MG63 (cell line): Measurements from ENCODE around the gene KRI1. TPM values are rescaled to one million over a fixed set of nuclear protein-coding genes. Genes with fewer than 3 reads are reported as not detected.

Experiments
- DNase-seq: peaks from one replicate; pipeline ENCODE4 v3.0.0-alpha.2; 2020
- H3K27me3 ChIP-seq: fragments of 250-450 bp; sonication (Bioruptor Pico); 2 replicates; pipeline ENCODE4 v1.5.1; 2020; ENCODE audit warnings: mild to moderate bottlenecking, moderate library complexity
- H3K36me3 ChIP-seq: fragments of 250-450 bp; sonication (Bioruptor Pico); 2 replicates; pipeline ENCODE4 v1.5.1; 2020; ENCODE audit warnings: mild to moderate bottlenecking, moderate library complexity
- H3K4me3 ChIP-seq: fragments of 250-450 bp; sonication (Bioruptor Pico); 2 replicates; pipeline ENCODE4 v1.5.1; 2020; ENCODE audit warnings: mild to moderate bottlenecking, moderate library complexity
- H3K9me3 ChIP-seq: fragments of 250-450 bp; sonication (Bioruptor Pico); 2 replicates; pipeline ENCODE4 v1.5.1; 2020; ENCODE audit warnings: mild to moderate bottlenecking, moderate library complexity
- total RNA-seq: library from RNA; depleted of rRNA; stranded (reverse); fragments of >200 nt; shearing (Covaris generic); gene quantifications from 2 replicates; pipeline ENCODE4 v1.2.3, GENCODE V29; 2014; ENCODE audit warnings: low replicate concordance; rRNA removed

The KRI1 gene
- total RNA-seq = 31.7 and 43.3 TPM in 2 replicates

DNA sequence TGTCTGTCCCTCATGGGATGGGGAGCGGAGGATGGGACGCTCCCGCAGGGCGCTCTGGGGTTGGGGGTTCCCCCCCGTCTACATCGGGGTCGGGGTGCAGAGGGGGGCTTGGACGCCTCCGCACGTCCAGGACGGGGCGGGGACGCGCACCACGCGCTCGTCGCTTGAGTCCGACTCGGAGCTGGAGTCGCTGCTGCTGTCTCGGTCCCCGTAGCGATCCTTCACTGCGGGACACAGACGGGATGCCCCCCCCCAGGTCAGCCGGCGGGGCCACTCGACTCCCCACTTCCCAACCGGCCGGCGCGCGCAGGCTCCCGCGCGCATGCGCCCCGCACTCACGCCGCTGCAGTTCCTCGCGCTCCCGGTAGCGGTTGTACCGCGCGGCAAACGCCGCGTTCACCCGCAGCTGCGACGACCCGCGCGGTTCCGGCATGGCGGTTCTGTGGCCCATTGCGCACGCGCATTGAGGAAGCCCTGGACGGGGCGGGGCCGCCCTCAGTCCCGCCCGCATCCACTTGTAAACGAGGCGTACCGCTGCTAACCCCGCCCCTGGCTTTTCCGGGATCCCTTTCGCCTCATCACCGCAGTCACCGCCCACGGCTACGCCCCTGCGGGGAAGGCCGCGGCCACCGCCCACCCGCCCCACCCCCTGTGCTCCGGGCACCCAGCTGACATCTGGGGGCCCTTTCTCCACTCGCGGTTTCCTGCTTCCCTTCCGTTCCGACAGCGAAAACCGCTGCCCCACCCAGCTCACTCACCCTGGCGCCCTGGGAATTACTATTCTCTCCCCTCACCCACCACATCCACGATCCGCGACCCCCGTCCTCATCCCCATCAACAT is at the start of gene KRI1:
Gene KRI1 (minus strand): TSS at position 444 of the 841 bp plus-strand sequence. CDS start 11 bp downstream, at position 433.
- Histone ChIP-seq H3K4me3 (peak within 1 kb of the TSS; percentile 79), H3K9me3 (no peaks in the 10 kb centered on the region)
- DNase-seq = peak; percentile 99

DNA sequence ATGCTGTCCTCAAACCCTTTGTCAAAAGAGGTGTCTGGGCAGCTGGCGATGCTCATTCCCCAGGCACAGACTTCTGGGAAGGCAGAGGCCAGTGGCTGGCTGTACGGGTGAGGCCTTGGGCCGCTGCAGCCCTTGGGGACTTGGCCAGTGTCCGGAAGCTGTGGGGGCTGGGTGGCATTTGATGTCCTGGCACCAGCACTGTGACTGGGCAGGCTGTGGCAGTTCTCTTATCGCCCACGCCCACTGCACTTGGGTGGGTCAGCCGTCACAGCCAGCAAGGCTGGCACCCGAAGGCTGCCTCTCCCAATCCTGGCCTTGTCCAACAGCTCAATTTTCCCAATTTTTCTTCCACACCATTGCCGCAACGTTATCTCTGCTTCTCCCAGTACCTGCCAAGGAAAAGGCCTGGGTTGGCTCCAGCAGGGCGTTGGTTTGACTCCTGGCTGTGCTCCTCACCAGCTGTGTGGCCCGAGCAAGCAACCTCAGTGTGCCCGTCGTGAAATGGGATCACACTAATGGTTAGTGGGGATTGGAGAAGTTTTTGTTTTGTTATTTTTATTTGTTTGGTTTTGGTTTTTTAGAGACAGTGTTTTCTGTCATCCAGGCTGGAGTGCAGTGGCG is 46.8 kb upstream of the KRI1 start:
- Histone ChIP-seq H3K36me3 (no peaks in the 10 kb centered on the region), H3K4me3 (no peak overlapping the region), H3K27me3 (no peaks in the 10 kb centered on the region), H3K9me3 (no peaks in the 10 kb centered on the region)
- DNase-seq = no peak

More for the DNA sequence above, at the start of gene KRI1:
- H3K36me3 ChIP-seq = peaks cover 45% of the 10 kb centered on the region
- H3K27me3 ChIP-seq = no peaks in the 10 kb centered on the region

DNA sequence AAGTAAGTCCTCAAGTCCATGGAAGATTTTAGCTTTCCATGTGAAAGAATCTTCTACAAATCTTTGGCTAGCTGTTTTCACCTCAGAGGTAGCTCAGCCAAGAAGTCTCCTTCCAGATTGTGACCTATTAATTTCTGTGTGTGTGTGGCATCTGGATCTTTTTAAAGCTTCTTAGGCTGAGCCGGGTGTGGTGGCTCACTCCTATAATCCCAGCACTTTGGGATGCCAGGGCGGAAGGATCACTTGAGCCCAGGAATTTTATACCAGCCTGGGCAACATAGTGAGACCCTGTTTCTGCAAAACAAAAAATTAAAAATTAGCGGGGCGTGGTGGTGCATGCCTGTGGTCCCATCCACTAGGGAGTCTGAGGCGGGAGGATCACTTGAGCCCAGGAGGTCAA is 46.1 kb upstream of the KRI1 start:
- Histone ChIP-seq H3K4me3 (no peak overlapping the region), H3K9me3 (no peaks in the 10 kb centered on the region)

DNA sequence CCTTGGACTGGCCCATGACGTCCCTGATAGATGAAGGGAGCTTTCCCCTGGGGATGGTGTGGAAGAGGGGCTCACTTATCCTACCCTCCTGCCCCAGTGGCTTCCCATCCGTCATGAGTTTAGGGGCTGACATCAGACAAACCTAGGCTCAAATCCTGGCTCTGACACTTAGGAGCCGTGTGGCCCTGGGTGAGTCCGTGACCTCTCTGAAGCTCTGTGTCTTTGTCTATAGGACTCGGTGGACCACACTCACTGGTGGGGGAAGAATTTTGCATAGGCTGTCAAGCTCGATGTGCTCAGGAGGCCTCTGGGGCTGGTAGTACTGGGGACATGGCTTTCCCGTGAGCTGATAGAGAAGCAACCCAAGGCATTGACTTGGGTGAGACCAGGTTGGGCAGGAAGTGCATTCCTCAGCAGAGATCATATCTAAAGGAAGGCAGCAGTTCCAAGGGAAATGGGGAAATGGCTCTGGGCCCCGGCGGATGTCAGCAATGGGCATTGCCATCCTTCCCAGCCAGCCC is 38.7 kb upstream of the KRI1 start:
- DNase-seq = no peak
- H3K27me3 ChIP-seq = peaks cover 16% of the 10 kb centered on the region
- H3K4me3 ChIP-seq = no peak overlapping the region
- no peaks in the 10 kb centered on the region for H3K36me3 ChIP-seq
- H3K9me3 ChIP-seq = no peaks in the 10 kb centered on the region

More for the DNA sequence above, 46.1 kb upstream of the KRI1 start:
- no peak for DNase-seq
- Histone ChIP-seq H3K36me3 (no peaks in the 10 kb centered on the region), H3K27me3 (no peaks in the 10 kb centered on the region)

DNA sequence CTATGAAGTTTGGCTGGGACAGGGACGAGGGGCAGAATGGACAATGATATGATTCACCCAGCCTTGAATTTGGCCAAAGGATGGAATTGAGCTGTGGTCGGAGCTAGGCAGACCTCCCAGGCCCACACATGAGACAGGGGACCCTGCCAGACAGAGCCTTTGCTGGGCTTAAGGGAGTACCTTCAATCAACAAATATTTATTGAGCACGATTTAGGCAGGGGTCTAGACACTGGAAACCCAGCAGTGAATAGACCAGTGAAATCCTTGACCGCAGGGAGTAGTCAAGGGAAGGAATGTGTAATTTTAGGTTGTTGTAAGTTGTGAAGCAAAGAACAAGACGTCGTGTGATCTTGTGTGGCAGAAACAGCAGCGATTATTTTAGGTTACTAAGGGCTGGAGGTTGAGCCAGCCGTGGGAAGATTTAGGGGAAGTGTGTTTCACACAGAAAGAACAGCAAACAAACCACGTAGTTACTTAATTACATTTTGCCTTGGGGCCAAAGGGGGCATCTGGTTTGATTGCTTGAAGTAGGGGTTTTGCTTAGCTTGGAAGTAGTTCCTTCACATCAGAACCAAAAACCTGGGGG is 38.2 kb upstream of the KRI1 start:
- H3K27me3 ChIP-seq = peaks cover 20% of the 10 kb centered on the region
- no peaks in the 10 kb centered on the region for H3K36me3 ChIP-seq
- no peaks in the 10 kb centered on the region for H3K9me3 ChIP-seq
- DNase-seq = no peak
- H3K4me3 ChIP-seq = no peak overlapping the region

DNA sequence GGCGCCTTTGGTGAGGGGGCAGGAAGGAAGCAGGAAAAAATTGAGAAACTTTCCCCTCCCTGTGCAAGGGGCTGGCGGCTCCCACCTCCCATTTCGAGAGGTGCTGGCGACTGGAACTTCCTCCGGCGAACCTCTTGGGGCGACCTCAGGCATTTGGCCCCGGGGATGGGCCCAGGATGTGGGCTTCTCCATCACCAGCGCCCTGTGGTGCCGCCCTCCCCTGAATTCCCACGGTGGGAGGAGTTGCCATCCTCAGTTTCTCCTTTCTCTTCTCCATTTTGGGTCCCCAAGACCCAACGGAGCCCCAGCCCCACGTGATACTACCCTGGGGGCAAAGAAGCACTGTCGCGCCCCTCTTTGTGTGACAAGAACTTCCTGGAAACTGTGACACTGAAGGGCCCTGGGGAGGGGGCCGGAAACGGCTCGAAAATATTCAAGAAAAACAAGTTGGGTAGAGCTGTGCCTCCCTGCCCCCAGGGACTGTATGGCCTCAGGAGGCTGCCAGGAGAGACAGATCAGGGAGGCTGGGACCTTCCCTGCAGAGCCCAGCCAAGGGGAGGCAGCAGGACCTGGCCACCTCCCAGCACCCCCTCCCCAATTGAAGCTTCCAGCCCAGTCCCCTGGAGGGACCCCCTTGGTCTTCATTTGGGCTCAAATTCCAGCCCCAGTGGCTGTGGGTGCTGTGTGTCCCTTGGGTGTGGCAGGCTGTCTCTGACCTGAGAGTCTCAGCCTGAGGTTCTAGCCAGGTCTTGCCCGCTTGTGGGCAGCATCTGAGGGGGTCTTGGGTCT is 37.5 kb upstream of the KRI1 start:
- no peak for DNase-seq

DNA sequence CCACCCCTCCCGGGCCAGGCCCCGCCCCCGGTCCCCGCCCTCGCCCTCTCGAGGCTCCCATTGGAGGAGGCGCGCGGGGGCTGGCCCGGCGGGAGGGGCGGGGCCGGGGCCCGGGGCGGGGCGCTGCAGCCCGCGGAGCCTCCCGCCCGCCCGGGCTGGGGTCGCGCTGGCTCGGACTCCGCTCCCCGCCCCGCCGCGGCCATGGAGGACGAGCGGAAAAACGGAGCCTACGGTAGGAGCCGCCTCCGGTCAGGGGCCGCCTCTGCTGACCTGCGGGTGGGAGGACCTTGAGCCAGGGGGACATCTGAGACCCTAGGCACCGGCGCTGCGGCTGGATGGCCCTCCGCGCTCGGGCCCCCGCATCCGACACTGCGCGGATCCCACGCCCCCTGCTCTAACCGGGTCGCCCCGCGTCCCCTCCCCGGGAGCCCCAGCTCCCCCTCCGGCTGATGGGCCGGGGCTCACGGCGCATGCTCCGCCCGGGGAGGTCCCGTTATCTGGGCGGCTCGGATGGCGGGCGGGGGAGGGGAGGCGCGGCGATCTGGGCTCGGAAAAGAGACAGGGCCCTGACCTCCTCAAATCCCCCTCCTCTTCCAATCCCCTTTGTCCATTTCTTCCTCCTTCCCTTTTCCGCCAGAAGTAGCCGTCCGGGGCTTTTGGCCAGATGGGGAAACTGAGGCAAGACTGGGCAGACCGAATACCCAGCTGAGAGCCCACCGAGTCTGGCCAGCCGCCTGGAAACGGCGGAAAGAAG is 36.7 kb upstream of the KRI1 start:
- peak; percentile 73 for DNase-seq
- H3K4me3 ChIP-seq = peak overlapping the region; percentile 66
- H3K27me3 ChIP-seq = peaks cover 31% of the 10 kb centered on the region
- no peaks in the 10 kb centered on the region for H3K9me3 ChIP-seq
- H3K36me3 ChIP-seq = no peaks in the 10 kb centered on the region

More for the DNA sequence above, 37.5 kb upstream of the KRI1 start:
- Histone ChIP-seq H3K4me3 (peak overlapping the region; percentile 66), H3K27me3 (peaks cover 24% of the 10 kb centered on the region), H3K36me3 (no peaks in the 10 kb centered on the region), H3K9me3 (no peaks in the 10 kb centered on the region)

DNA sequence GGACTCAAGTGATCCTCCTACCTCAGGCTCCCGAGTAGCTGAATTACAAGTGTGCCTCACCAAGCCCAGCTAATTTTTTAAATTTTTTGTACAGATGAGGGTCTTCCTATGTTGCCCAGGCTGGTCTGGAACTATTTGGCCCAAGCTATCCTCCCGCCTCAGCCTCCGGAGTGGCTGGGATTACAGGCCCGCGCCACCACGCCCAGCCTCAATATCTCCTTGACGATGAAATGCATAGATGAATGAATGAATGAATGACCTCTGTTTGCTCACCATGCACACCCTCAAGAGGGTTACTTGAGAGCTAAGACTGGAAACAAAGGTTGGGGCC is 36.2 kb upstream of the KRI1 start:
- no peak for DNase-seq
- peaks cover 32% of the 10 kb centered on the region for H3K27me3 ChIP-seq
- H3K9me3 ChIP-seq = no peaks in the 10 kb centered on the region
- peak overlapping the region; percentile 12; the same call in 1 of the 2 replicates for H3K4me3 ChIP-seq
- no peaks in the 10 kb centered on the region for H3K36me3 ChIP-seq

DNA sequence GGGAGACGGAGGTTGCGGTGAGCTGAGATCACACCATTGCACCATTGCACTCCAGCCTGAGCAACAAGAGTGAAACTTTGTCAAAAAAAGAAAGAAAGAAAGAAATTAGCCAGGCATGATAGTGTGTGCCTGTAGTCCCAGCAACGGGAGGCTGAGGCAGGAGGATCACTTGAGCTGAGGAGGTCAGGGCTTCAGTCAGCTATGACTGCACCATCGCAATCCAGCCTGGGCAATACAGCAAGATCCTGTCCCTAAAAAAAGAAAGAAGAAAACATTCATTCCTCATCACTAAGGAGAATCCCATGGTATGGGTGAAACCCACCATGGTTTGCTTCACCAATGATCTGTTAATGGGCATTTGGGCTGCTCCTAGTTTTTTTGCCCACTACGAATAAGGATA is 34.3 kb upstream of the KRI1 start:
- Histone ChIP-seq H3K36me3 (no peaks in the 10 kb centered on the region), H3K4me3 (no peak overlapping the region), H3K9me3 (no peaks in the 10 kb centered on the region)

DNA sequence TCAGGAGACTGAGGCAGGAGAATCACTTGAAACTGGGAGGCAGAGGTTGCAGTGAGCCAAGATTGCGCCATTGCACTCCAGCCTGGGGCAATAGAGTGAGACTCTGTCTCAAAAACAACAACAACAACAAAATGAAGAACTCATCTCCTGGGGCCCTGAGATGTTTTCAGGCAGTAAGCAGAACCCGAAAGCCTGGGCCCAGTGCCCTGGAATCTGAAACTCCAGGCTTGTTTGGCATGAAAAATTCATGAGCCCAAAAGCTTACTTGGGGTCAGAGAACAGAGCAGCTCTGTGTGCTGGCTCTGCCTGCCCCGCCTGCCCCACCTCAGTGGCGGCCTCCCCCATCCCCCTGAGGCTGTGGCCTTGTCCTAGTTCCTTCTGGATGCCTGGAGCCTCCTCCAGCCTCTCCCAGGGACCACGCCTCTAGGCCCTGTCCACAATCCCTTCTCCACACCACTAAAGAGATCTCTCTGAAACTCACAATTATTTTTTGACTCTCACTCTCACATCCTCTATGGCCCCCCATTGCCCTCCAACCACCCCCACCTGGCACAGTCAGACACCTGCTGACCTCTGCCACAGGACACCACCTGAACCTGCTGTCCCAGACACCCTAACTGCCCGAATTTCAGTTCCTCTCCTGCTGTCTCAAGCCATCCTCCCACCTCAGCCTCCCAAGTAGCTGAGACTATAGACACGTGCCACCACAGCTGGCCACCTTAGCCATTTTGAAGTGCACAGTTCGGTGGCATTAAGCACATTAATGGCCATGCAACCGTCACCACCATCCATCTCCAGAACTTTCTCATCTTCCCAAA is 28.2 kb upstream of the KRI1 start:
- Histone ChIP-seq H3K27me3 (peaks cover 18% of the 10 kb centered on the region), H3K4me3 (no peak overlapping the region), H3K9me3 (no peaks in the 10 kb centered on the region), H3K36me3 (no peaks in the 10 kb centered on the region)
- no peak for DNase-seq

More for the DNA sequence above, 34.3 kb upstream of the KRI1 start:
- H3K27me3 ChIP-seq = peaks cover 38% of the 10 kb centered on the region
- DNase-seq = no peak

DNA sequence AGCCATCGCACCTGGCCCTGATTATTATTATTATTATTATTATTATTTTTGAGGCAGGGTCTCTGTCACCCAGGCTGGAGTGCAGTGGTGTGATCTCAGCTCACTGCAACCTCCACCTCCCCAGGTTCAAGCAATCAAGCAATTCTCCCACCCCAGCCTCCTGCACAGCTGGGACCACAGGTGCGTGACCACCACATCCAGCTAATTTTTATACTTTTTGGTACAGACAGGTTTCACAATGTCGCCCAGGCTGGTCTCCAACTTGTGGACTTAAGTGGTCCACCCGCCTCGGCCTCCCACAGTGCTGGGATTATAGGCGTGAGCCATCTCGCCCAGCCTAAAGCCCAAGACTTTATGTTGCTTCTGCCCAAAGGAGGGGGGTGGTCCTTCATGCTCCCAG is 27.3 kb upstream of the KRI1 start:
- DNase-seq = no peak
- peaks cover 16% of the 10 kb centered on the region for H3K27me3 ChIP-seq
- no peak overlapping the region for H3K4me3 ChIP-seq
- H3K9me3 ChIP-seq = no peaks in the 10 kb centered on the region
- H3K36me3 ChIP-seq = no peaks in the 10 kb centered on the region

DNA sequence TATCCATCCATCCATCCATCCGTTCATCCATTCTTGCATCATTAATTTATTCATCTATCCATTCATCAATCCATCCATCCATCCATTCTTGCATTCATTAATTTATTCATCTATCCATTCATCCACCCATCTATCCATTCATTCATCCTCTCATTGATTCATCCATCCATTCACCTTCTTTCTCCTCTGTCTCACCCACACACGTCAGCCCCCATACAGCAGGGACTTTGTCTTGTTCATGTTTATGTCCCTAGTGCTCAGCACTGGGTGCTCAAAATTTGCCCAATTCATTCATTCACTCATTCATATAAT is 22.0 kb upstream of the KRI1 start:
- Histone ChIP-seq H3K9me3 (no peaks in the 10 kb centered on the region), H3K27me3 (peaks cover 23% of the 10 kb centered on the region), H3K4me3 (no peak overlapping the region), H3K36me3 (no peaks in the 10 kb centered on the region)
- no peak for DNase-seq

DNA sequence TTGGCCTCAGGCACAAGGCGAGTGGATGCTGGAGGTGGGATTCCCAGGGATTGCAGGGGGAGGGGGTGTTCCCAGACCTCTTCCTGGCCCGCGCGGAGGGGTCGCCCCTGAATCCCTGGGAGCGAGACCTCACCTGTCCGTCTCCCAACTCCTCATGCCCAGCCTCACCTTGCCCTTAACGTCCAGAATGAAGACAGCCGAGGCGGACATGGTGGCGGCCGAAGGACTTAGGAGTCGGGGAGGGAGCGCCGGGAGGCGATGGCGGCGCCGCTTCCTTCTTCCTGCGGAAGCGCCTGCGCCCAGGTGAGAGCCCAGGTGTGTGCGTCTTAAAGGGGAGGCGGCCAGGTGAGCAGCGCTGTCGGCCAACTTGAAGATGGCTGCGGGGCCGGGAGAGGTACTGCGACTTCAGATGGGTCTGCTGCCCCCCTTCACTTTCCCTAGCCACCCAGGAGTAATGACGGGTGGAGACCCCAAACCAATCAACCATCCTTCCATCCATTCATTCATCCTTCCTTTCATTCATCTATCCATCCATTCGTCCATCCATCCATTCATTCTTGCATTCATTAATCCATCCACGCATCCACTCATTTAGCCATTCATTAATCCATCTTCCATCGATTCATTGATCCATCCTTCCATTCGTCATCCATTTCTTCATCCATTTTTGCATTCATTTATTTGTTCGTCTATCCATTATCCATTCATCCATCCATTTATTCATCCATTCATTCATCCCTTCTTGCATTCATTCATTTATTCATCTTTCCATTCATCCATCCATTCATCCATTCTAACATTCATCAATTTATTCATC is 21.4 kb upstream of the KRI1 start, which contains the start of gene AP1M2:
Gene AP1M2 (minus strand): TSS at position 291 of the 817 bp plus-strand sequence. CDS start 81 bp downstream, at position 210.
- H3K36me3 ChIP-seq = no peaks in the 10 kb centered on the region

DNA sequence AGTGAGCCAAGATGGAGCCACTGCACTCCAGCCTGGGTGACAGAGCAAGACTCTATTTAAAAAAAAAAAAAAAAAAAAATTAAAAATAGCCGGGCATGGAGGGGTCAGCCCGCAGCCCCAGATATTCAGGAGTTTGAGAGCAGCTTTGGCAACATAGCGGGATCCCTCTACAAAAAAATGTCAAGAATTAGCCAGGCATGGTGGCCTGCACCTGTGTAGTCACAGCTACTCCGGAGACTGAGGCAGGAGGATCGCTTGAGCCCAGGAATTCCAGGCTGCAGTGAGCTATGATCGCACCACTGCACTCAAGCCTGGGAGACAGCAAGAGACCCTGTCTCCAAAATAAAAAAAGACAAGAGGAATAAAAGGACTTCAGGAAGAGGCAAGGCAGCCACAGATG is 20.6 kb upstream of the KRI1 start:
- Histone ChIP-seq H3K9me3 (no peaks in the 10 kb centered on the region), H3K27me3 (peaks cover 23% of the 10 kb centered on the region), H3K4me3 (no peak overlapping the region), H3K36me3 (no peaks in the 10 kb centered on the region)
- DNase-seq = no peak

More for the DNA sequence above, 21.4 kb upstream of the KRI1 start, which contains the start of gene AP1M2:
- Histone ChIP-seq H3K9me3 (no peaks in the 10 kb centered on the region), H3K27me3 (peaks cover 23% of the 10 kb centered on the region), H3K4me3 (no peak within 1 kb of the TSS)
- DNase-seq = no peak
